NT2/D1 (cell line): ENCODE results near the gene CPE.

Experiments
- SUZ12 ChIP-seq: IDR thresholded peaks from 2 replicates; pipeline ENCODE4 v1.6.1; 2011; ENCODE audit not compliant: insufficient read length, insufficient read depth; ENCODE audit errors: extremely low read depth
- YY1 ChIP-seq: IDR thresholded peaks from 2 replicates; pipeline ENCODE4 v1.6.1; 2011; ENCODE audit not compliant: insufficient read length, insufficient read depth

GRCh38 chr4:165464376-165464775, 85.6 kb downstream of the CPE start:
- no peak for TF ChIP-seq YY1
- TF ChIP-seq SUZ12: no peak
